Fibroblast of the aortic adventitia (primary cell): Measurements from ENCODE around the gene SRC. TPM values are rescaled to one million over a fixed set of nuclear protein-coding genes. Genes with fewer than 3 reads are reported as not detected.

Experiments used
- DNase-seq: peaks from one replicate; pipeline ENCODE4 v3.0.0-alpha.2; 2010; ENCODE audit warnings: low read depth
- H3K4me3 ChIP-seq: 2 replicates; pipeline ENCODE4 v1.5.1; 2011; ENCODE audit warnings: low read depth, mild to moderate bottlenecking, control low read depth, low read length, moderate library complexity
- CTCF ChIP-seq: IDR thresholded peaks from 2 replicates; pipeline ENCODE4 v1.5.1; 2011; ENCODE audit warnings: mild to moderate bottlenecking, low read length, control low read depth, inconsistent platforms; ENCODE audit not compliant: insufficient read depth
- total RNA-seq: library from RNA; depleted of rRNA; stranded (reverse); fragments of >200 nt; gene quantifications from 2 replicates; pipeline ENCODE4 v1.2.3, GENCODE V29; 2012; ENCODE audit warnings: low replicate concordance

SRC gene
- total RNA-seq, 1 donor: 19.1 TPM

- H3K4me3 ChIP-seq: no peak overlapping the region
- no peak for DNase-seq
- TF ChIP-seq CTCF: no peak
Measured at GRCh38 chr20:37423545-37423944, 77.6 kb downstream of the SRC start.

GRCh38 chr20:37424062-37424851, 78.3 kb downstream of the SRC start:
- TF ChIP-seq CTCF: no peak
- no peak for DNase-seq
- no peak overlapping the region for H3K4me3 ChIP-seq

- no peak for DNase-seq
- no peak for TF ChIP-seq CTCF
- no peak overlapping the region for H3K4me3 ChIP-seq
Measured at GRCh38 chr20:37425103-37425625, 79.2 kb downstream of the SRC start.

- no peak overlapping the region for H3K4me3 ChIP-seq
- DNase-seq: no peak
- TF ChIP-seq CTCF: no peak
Measured at GRCh38 chr20:37426106-37426505, 80.2 kb downstream of the SRC start.

GRCh38 chr20:37426978-37427377, 81.0 kb downstream of the SRC start:
- TF ChIP-seq CTCF: no peak
- H3K4me3 ChIP-seq: no peak overlapping the region
- no peak for DNase-seq

GRCh38 chr20:37430044-37430443, 84.1 kb downstream of the SRC start:
- no peak for TF ChIP-seq CTCF
- no peak overlapping the region for H3K4me3 ChIP-seq
- DNase-seq: no peak
